Ovary (tissue), 9 donors: ENCODE results near the gene HVCN1. TPM values are rescaled to one million over a fixed set of nuclear protein-coding genes. Genes with fewer than 3 reads are reported as not detected.

ENCODE experiments used
- DNase-seq, 5 donors: peaks; one replicate each; pipeline ENCODE4 v3.0.0-alpha.2; 2019 to 2020
- H3K27ac ChIP-seq, 2 donors: fragments of 200-600 bp; one replicate each; pipeline versions ENCODE4 v1.5.1 to v1.8.0; 2019 to 2022
- H3K27me3 ChIP-seq: fragments of 200-600 bp; one replicate; pipeline ENCODE4 v1.8.0; 2022
- H3K36me3 ChIP-seq: fragments of 200-600 bp; sonication (generic); one replicate; pipeline ENCODE4 v1.5.1; 2019
- H3K4me1 ChIP-seq: one replicate; pipeline ENCODE4 v1.8.1; 2013; ENCODE audit warnings: mild to moderate bottlenecking, moderate library complexity; ENCODE audit not compliant: insufficient read depth
- H3K4me3 ChIP-seq: fragments of 200-600 bp; sonication (generic); one replicate; pipeline ENCODE4 v1.5.1; 2017
- H3K9me3 ChIP-seq, 2 donors: fragments of 200-600 bp in 1 of 2; sonication (generic) in 1 of 2; one replicate each; pipeline versions ENCODE4 v1.5.1 to v1.8.1; 2013 to 2019; ENCODE audit warnings: mild to moderate bottlenecking in 1 of 2, moderate library complexity in 1 of 2
- CTCF ChIP-seq, 3 donors: fragments of 450-650 bp in 2 of 3; fragments of 200-600 bp in 1 of 3; IDR thresholded peaks; one replicate each; pipeline versions ENCODE4 v1.5.1 to v1.8.0; 2016 to 2022; ENCODE audit warnings: antibody characterized with exemption in 3 of 3, mild to moderate bottlenecking in 1 of 3
- EP300 ChIP-seq: sonication (generic); formaldehyde crosslinking; IDR thresholded peaks from one replicate; pipeline ENCODE4 v1.6.1; 2017; ENCODE audit warnings: antibody characterized with exemption
- POLR2A ChIP-seq: fragments of 450-650 bp; IDR thresholded peaks from one replicate; pipeline ENCODE4 v1.6.1; 2017; ENCODE audit warnings: antibody characterized with exemption, mild to moderate bottlenecking, moderate library complexity
- WGBS, 3 donors: extraction: QIAGEN DNeasy Blood & Tissue Kit in 1 of 3; methylation state at CpG; one replicate each; pipeline versions ENCODE4 v1.1.5 to v1.1.7; 2013 to 2017; 5-methylcytosine and 5-hydroxymethylcytosine counted together
- intact Hi-C, 4 donors: fragments of 100-400 bp; cut with DNase I; formaldehyde crosslinking; loops; one replicate each; pipeline versions ENCODE4 v1.11.0 to v1.15.1; 2022 to 2023
- polyA plus RNA-seq, 2 donors: library from polyadenylated mRNA; stranded (reverse); fragments of 200-250 nt in 1 of 2; fragments of 350-450 nt in 1 of 2; fragmentation: Illumina TruSeq in 1 of 2; extraction: RNeasy Lipid Tissue Mini Kit (QIAGEN cat#74804) in 1 of 2; gene quantifications; one replicate each; pipeline ENCODE4 v1.2.3, GENCODE V29; 2013 to 2014
- total RNA-seq, 7 donors: library from RNA; depleted of rRNA in 2 of 7; stranded (reverse); fragments of >200 nt in 2 of 7; fragmentation: NEBNext Ultra II Directional in 3 of 7; extraction: Animal tissue kit (Norgen Biotek cat#: 25700) in 3 of 7; gene quantifications; one replicate each; pipeline versions ENCODE4 v1.1.0 to v1.2.4, GENCODE V29; 2016 to 2023
- donor health status: DM: no; HTN: no; CAD: no; lungs with moderate emphysema.
- donor health status: DM: no; HTN: no; CAD: no.
- donor health status: Bipolar disorder and iron deficiency.
- donor health status: DM: yes; HTN: yes; CAD: no.
- donor health status: DM: no; HTN: no; CAD: no.
- donor health status: DM: yes; HTN: yes; CAD: no.

The HVCN1 gene
- total and polyA plus RNA-seq, 9 donors, result 6.4 to 19.4 (median 11.3) TPM

DNA sequence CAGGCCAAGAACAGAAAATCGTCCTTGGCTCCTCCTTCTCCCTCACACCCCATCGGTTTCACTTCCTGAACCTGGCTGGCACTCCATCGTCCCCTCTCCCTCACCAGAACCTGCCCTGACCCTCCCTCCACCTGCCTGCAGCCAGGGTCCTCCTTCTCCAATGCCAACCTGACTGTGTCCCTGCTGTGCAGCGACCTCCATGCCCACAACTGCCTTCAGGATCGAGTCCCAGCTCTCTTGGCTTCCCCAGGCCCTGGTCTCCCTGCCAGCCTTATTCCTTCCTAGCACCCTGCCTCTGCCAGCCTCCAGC, 19.8 kb downstream of the HVCN1 start:
- DNase-seq, result no peak
- H3K4me1 ChIP-seq, result no peaks in the 10 kb centered on the region
- TF ChIP-seq CTCF (IDR thresholded peaks at IDR 0.05) (no peak), EP300 (no peak), POLR2A (no peak)
- 68 to 77% (median 73%) methylated on average over 5 of the region's 5 CpGs for WGBS, 3 donors
- no peak overlapping the region for H3K4me3 ChIP-seq
- H3K27ac ChIP-seq, result no peak overlapping the region
- no peaks in the 10 kb centered on the region for H3K27me3 ChIP-seq
- intact Hi-C loops, result no loop called here
- no peaks in the 10 kb centered on the region for H3K9me3 ChIP-seq
- H3K36me3 ChIP-seq, result no peaks in the 10 kb centered on the region

GRCh38 chr12:110668480-110669192, 20.3 kb downstream of the HVCN1 start:
- H3K4me3 ChIP-seq, result no peak overlapping the region
- intact Hi-C loops, result no loop called here
- no peak for DNase-seq
- 84 to 90% (median 86%) methylated on average over 12 of the region's 12 CpGs for WGBS, 3 donors
- H3K27me3 ChIP-seq, result no peaks in the 10 kb centered on the region
- no peaks in the 10 kb centered on the region for H3K4me1 ChIP-seq
- no peaks in the 10 kb centered on the region for H3K36me3 ChIP-seq
- H3K27ac ChIP-seq, result no peak overlapping the region
- H3K9me3 ChIP-seq, result no peaks in the 10 kb centered on the region
- TF ChIP-seq EP300 (no peak), CTCF (IDR thresholded peaks at IDR 0.05) (no peak), POLR2A (no peak)

DNA sequence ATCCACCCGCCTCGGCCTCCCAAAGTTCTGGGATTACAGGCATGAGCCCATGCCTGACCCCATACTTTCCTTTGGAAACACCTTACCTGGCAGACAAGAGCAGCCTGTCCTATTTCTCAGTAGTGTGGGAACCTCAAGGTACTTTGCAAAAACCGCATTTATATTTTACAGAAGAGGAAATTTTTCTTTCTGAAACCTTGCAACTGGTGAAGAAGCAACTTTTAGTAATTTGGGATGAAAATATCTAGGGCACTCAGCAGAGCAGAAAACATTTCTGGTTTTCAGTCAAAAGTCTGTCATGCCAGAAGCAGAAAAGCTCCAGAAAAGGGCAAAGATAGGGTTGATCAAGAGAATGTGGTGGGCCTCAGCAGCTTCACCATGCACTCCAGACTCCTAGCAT, 21.2 kb downstream of the HVCN1 start:
- H3K9me3 ChIP-seq, result no peaks in the 10 kb centered on the region
- 95 to 98% (median 97%) methylated on average over 3 of the region's 3 CpGs for WGBS, 3 donors
- DNase-seq, result no peak
- TF ChIP-seq CTCF (IDR thresholded peaks at IDR 0.05) (no peak), EP300 (no peak), POLR2A (no peak)
- H3K27me3 ChIP-seq, result no peaks in the 10 kb centered on the region
- H3K27ac ChIP-seq, result no peak overlapping the region
- H3K4me3 ChIP-seq, result no peak overlapping the region
- intact Hi-C loops, result no loop called here
- no peaks in the 10 kb centered on the region for H3K4me1 ChIP-seq
- no peaks in the 10 kb centered on the region for H3K36me3 ChIP-seq

DNA sequence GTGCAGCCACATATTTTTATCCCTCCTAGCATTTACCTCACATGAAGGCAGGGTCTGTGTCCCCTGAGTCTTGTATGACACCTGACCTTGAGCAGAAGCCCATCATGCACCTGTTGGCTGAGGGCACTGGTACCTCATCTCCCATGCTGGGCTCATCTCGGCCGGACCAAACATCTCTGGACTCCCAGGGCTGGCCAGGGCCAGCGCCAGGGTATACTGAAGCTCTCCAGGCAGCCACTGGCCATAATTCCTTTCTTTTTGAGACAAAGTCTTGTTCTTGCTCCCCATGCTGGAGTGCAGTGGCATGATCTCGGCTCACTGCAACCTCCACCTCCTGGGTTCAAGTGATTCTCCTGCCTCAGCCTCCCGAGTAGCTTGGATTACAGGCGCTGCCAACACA, 22.0 kb downstream of the HVCN1 start:
- no peak for DNase-seq
- H3K36me3 ChIP-seq, result no peaks in the 10 kb centered on the region
- intact Hi-C loops, result no loop called here
- no peak overlapping the region for H3K4me3 ChIP-seq
- TF ChIP-seq POLR2A, result no peak
- no peak for TF ChIP-seq CTCF (IDR thresholded peaks at IDR 0.05)
- no peak for TF ChIP-seq EP300
- no peaks in the 10 kb centered on the region for H3K27me3 ChIP-seq
- no peaks in the 10 kb centered on the region for H3K9me3 ChIP-seq
- no peaks in the 10 kb centered on the region for H3K4me1 ChIP-seq
- WGBS, 3 donors, result 97 to 99% (median 99%) methylated on average over 6 of the region's 6 CpGs
- H3K27ac ChIP-seq, result no peak overlapping the region
